ENCODE data around the gene IL4. TPM values are rescaled to one million over a fixed set of nuclear protein-coding genes. Genes with fewer than 3 reads are reported as not detected.
"Not testable (repeated sequence)": the region's sequence is repeated elsewhere in the genome, so short reads cannot be mapped to it uniquely, and the experiment has no call there.

Gene IL4
- total RNA-seq = not detected

DNA sequence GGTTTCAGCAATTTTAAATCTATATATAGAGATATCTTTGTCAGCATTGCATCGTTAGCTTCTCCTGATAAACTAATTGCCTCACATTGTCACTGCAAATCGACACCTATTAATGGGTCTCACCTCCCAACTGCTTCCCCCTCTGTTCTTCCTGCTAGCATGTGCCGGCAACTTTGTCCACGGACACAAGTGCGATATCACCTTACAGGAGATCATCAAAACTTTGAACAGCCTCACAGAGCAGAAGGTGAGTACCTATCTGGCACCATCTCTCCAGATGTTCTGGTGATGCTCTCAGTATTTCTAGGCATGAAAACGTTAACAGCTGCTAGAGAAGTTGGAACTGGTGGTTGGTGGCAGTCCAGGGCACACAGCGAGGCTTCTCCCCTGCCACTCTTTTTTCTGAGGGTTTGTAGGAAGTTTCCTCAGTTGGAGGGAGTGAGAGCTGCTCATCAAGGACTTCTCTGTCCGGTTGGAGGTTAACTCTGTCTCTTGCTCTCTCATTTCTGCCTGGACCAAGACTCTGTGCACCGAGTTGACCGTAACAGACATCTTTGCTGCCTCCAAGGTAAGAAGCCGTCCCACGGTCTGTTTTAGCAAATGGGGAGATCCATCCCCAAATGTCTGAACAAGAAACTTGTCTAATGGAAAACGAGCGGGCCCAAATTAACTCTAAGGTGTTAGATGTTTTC is at the start of gene IL4:
IL4 (plus strand) TSS at position 51 of the 692 bp plus-strand sequence; CDS start at position 113, 62 bp downstream.
- ATAC-seq (replicated peaks) = no peak

DNA sequence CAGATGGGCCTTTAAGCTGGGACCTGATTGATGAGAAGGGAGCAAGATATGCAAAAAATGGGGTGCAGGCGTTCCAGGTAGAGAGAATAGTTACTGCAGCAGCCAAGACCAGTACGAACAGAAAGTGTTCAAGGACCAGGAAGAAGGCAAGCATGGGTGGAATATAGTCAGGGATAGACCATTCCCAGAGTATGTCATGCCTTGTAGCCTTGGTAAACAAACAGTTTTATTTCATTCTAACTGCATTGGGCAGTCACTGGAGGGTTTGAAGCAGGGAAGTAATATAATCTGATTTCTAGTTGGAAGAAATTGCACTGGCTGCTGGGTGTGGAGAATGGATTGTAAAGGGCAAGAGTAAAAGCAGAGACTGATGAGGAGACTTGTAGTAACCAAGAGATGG is 46.3 kb upstream of the IL4 start:
- no peaks in the 10 kb centered on the region for H3K27me3 Mint-ChIP-seq
- H3K4me1 Mint-ChIP-seq = peaks cover 9% of the 10 kb centered on the region
- ATAC-seq (replicated peaks) = no peak
- no peak overlapping the region for H3K4me3 Mint-ChIP-seq
- H3K9me3 Mint-ChIP-seq = no peaks in the 10 kb centered on the region
- peaks cover 75% of the 10 kb centered on the region for H3K36me3 Mint-ChIP-seq (ENCODE audit: low read depth)
- H3K27ac Mint-ChIP-seq = no peak overlapping the region

More for the DNA sequence above, at the start of gene IL4:
- Mint-ChIP-seq H3K4me1 (no peaks in the 10 kb centered on the region), H3K4me3 (peak within 1 kb of the TSS; percentile 49), H3K9me3 (no peaks in the 10 kb centered on the region), H3K27ac (peak within 1 kb of the TSS; percentile 63), H3K27me3 (no peaks in the 10 kb centered on the region), H3K36me3 (ENCODE audit: low read depth) (no peaks in the 10 kb centered on the region)

DNA sequence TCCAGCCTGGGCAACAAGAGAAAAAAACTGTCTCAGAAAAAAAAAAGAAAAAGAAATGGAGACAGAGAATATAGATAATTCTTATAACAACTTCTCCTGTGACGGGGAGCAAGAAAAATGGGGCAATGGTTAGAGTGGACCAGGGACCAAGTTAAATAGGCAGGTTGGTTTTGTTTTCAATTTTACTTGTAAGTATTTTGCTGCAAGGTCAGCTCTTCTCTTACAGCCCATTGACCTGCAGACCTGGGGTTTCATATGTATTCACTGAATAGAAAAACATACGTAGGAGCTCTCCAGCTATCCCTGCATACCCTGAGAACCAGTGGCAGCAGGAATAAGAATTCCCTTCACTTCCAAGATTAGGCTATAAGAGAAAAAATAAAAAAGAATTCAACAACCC is 45.0 kb upstream of the IL4 start:
- no peak for ATAC-seq (replicated peaks)
- no peak overlapping the region for H3K27ac Mint-ChIP-seq
- no peak overlapping the region for H3K4me3 Mint-ChIP-seq
- no peaks in the 10 kb centered on the region for H3K9me3 Mint-ChIP-seq
- peaks cover 72% of the 10 kb centered on the region for H3K36me3 Mint-ChIP-seq (ENCODE audit: low read depth)
- H3K4me1 Mint-ChIP-seq = no peaks in the 10 kb centered on the region
- H3K27me3 Mint-ChIP-seq = no peaks in the 10 kb centered on the region

DNA sequence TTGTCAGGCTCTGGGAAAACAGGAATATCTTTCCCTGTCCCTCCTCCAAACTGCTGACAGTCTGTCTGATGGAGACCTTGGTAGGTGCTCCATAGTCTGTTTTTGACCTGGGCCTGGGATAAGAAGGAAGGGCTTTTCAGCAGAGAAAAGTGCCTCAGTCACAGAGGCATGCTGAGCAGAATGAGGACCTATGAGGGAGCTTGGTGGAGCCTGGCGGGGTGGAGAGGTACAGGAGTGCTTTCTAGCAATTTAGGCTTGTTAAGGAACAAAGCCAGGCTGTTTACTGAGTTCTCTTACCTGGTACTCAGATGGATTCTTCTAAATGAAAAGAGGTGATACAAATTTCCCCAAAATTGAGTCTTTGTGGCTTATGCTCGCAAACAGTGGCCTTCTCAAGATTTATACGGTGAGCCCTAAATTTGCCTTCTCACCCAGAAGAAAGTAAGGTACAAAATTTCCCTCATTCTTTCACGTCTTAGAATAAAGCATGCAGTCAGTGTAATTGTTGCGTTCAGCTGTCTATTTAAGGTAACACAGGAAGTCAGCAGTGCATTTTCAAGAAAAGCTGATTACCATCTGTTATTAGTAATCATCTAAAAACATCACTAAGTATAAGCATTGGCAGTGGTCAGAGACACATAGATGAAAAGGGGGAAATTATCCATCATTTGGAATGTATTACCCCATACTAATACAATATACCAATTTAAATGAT is 44.4 kb upstream of the IL4 start:
- Mint-ChIP-seq H3K27me3 (no peaks in the 10 kb centered on the region), H3K27ac (no peak overlapping the region), H3K4me3 (no peak overlapping the region), H3K4me1 (no peaks in the 10 kb centered on the region), H3K36me3 (ENCODE audit: low read depth) (peaks cover 72% of the 10 kb centered on the region), H3K9me3 (no peaks in the 10 kb centered on the region)
- no peak for ATAC-seq (replicated peaks)

DNA sequence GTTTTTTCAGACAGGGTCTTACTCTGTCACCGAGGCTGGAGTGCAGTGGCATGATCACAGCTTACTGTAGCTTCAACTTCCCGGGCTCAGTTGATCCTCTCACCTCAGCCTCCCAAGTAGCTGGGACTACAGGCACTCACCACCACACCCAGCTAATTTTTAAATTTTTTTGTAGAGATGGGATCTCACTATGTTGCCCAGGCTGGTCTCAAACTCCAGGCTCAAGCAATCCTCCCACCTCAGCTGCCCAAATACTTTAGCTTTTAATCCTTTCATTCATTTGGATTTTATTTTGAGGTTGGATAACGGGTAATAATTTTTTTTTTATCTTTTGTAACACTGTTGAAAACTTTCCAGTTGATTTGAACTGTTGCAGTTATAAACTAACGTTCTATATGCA is 40.2 kb upstream of the IL4 start:
- H3K27ac Mint-ChIP-seq; H3K9me3 Mint-ChIP-seq; H3K4me3 Mint-ChIP-seq; H3K27me3 Mint-ChIP-seq; ATAC-seq (replicated peaks): not testable (repeated sequence)
- peaks cover 10% of the 10 kb centered on the region for H3K4me1 Mint-ChIP-seq
- H3K36me3 Mint-ChIP-seq (ENCODE audit: low read depth) = peaks cover 92% of the 10 kb centered on the region

DNA sequence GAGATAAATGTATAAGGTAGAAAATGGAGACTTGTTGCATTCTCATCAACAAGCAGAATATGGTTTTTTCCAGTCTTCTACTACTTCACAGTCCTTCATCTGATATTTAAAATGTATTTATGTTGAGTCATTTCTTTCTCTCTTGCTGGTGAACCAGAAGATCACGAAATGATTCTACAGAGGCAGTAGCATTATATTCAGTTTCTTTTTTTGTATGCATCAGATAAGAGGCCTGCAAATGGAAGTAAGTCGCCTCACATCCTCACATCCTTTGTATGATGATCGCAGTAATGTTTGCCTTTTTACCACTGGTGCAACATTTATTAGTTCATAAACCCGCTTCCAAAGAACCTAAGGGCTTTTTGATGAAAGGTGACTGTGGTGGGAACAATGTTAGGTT is 37.9 kb upstream of the IL4 start:
- H3K27ac Mint-ChIP-seq = peak overlapping the region; percentile 61
- H3K4me1 Mint-ChIP-seq = peaks cover 23% of the 10 kb centered on the region
- peak; percentile 81 for ATAC-seq (replicated peaks)
- peak overlapping the region; percentile 51 for H3K4me3 Mint-ChIP-seq
- H3K9me3 Mint-ChIP-seq = no peaks in the 10 kb centered on the region
- H3K27me3 Mint-ChIP-seq = no peaks in the 10 kb centered on the region
- peaks cover 97% of the 10 kb centered on the region for H3K36me3 Mint-ChIP-seq (ENCODE audit: low read depth)

DNA sequence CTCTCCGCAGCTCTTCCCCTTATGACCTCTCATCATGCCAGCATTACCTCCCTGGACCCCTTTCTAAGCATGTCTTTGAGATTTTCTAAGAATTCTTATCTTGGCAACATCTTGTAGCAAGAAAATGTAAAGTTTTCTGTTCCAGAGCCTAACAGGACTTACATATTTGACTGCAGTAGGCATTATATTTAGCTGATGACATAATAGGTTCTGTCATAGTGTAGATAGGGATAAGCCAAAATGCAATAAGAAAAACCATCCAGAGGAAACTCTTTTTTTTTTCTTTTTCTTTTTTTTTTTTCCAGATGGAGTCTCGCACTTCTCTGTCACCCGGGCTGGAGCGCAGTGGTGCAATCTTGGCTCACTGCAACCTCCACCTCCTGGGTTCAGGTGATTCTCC is 36.5 kb upstream of the IL4 start:
- Mint-ChIP-seq H3K36me3 (ENCODE audit: low read depth) (peaks cover 97% of the 10 kb centered on the region), H3K27me3 (no peaks in the 10 kb centered on the region), H3K4me1 (peaks cover 33% of the 10 kb centered on the region), H3K27ac (no peak overlapping the region), H3K4me3 (no peak overlapping the region), H3K9me3 (no peaks in the 10 kb centered on the region)
- no peak for ATAC-seq (replicated peaks)

DNA sequence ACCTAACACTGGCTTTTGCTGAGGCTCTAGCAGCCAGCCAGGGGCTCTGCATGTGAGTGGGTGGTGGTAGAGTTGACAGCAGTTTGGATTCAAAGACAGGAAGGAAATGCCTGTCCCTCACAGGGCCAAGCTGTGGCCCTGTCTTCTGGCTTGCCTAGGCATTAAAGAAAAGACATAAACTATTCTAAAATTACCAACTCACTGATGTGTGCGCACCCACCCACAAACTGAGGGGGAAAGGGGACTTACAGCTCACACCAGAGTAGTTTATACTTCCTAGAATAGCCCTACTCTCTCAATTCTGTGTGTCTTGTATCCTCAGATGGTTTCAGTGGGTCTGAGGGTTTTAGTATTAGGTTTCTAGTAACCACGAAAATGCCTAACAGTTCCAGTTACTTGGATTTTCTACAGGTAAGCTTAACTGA is 34.1 kb upstream of the IL4 start:
- Mint-ChIP-seq H3K27ac (peak overlapping the region; percentile 87), H3K9me3 (no peaks in the 10 kb centered on the region), H3K4me1 (peaks cover 40% of the 10 kb centered on the region), H3K27me3 (no peaks in the 10 kb centered on the region), H3K4me3 (peak overlapping the region; percentile 56), H3K36me3 (ENCODE audit: low read depth) (peaks cover 88% of the 10 kb centered on the region)
- peak; percentile 51 for ATAC-seq (replicated peaks)

DNA sequence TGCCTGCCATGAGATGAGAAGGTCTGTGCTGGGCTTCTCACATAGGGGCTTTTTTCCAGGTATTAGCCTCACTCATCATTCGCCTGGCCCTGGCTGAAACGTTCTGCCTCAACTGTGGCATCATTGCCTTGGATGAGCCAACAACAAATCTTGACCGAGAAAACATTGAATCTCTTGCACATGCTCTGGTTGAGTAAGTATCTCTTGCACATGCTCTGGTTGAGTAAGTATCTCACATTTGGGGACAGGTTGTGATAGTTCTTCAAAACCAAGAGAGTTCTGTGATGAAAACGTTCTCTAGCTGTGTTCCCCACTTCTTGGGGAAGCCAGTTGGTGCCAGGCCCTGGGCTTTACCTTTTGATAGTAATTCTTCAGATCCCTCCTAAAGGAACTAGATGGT is 33.2 kb upstream of the IL4 start:
- peak overlapping the region; percentile 87 for H3K27ac Mint-ChIP-seq
- peak; percentile 21 for ATAC-seq (replicated peaks)
- peaks cover 79% of the 10 kb centered on the region for H3K36me3 Mint-ChIP-seq (ENCODE audit: low read depth)
- peaks cover 41% of the 10 kb centered on the region for H3K4me1 Mint-ChIP-seq
- H3K4me3 Mint-ChIP-seq = peak overlapping the region; percentile 56
- no peaks in the 10 kb centered on the region for H3K27me3 Mint-ChIP-seq
- peaks cover 7% of the 10 kb centered on the region for H3K9me3 Mint-ChIP-seq

DNA sequence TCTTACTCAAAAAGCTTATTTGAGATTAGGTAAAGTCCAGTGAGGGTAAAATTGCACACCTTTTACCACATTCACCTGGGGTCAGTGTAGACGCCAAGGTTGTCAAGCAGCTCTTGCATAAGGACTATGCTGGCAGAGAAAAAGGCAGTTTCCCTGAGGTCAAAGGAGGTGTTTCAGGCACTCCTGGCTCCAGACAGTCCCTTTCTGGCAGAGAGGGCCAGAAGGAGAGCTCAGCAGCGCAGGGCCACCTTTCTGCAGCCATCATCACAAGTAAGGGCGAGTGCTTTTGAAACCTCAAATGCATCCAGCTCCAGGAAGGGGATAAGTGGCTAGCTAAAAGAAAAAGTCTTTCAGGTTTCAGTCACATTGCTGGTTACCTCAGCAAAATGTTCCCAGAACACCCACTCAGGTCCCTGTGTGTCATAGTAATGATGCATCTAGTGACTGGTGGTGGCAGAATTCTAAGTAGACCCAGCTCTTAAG is 32.5 kb upstream of the IL4 start:
- ATAC-seq (replicated peaks) = peak; percentile 85
- Mint-ChIP-seq H3K9me3 (peaks cover 7% of the 10 kb centered on the region), H3K36me3 (ENCODE audit: low read depth) (peaks cover 72% of the 10 kb centered on the region), H3K4me1 (peaks cover 37% of the 10 kb centered on the region), H3K4me3 (peak overlapping the region; percentile 56), H3K27ac (peak overlapping the region; percentile 87), H3K27me3 (no peaks in the 10 kb centered on the region)

DNA sequence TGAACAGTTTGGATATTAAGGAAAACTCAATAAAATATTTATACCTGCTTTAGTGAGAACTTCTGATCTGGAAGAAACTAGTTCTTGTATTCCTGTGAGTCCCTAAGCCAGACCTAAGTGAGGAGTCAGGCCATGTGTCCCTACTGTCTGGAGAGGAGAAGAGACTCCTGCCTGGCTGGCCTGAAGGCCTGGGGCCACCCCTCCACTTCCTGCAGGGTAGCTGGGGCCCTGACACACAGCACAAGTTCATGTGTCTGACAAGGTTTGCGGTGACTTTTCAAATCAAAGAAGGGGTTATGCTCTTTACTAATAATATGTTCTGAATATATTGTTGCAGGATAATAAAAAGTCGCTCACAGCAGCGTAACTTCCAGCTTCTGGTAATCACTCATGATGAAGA is 31.9 kb upstream of the IL4 start:
- peaks cover 67% of the 10 kb centered on the region for H3K36me3 Mint-ChIP-seq (ENCODE audit: low read depth)

DNA sequence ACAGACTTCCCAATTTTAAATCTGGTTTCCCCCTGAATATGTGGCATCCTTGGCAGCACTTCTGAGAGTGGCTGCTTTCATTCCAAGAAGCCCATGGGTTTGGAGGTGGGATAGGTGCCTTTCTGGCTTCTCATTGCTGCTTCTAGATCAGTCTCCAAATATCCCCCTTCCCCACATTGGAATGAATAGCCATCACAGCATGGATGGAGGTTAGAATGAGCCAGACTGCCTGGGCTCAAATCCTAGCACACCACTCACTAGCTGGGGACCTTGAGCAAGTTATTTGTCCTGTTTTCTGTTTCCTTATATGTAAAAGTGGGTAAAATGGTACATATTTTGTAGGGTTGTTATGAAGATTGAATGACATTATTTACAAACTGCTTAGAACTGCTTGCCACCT is 29.6 kb upstream of the IL4 start:
- H3K27ac Mint-ChIP-seq = no peak overlapping the region
- ATAC-seq (replicated peaks) = no peak
- peaks cover 36% of the 10 kb centered on the region for H3K4me1 Mint-ChIP-seq
- no peak overlapping the region for H3K4me3 Mint-ChIP-seq
- H3K36me3 Mint-ChIP-seq (ENCODE audit: low read depth) = peaks cover 43% of the 10 kb centered on the region
- H3K9me3 Mint-ChIP-seq = peaks cover 15% of the 10 kb centered on the region
- peaks cover 5% of the 10 kb centered on the region for H3K27me3 Mint-ChIP-seq

More for the DNA sequence above, 31.9 kb upstream of the IL4 start:
- Mint-ChIP-seq H3K4me3 (peak overlapping the region; percentile 56), H3K27me3 (no peaks in the 10 kb centered on the region), H3K27ac (peak overlapping the region; percentile 87), H3K4me1 (peaks cover 36% of the 10 kb centered on the region), H3K9me3 (peaks cover 7% of the 10 kb centered on the region)
- peak; percentile 48 for ATAC-seq (replicated peaks)

DNA sequence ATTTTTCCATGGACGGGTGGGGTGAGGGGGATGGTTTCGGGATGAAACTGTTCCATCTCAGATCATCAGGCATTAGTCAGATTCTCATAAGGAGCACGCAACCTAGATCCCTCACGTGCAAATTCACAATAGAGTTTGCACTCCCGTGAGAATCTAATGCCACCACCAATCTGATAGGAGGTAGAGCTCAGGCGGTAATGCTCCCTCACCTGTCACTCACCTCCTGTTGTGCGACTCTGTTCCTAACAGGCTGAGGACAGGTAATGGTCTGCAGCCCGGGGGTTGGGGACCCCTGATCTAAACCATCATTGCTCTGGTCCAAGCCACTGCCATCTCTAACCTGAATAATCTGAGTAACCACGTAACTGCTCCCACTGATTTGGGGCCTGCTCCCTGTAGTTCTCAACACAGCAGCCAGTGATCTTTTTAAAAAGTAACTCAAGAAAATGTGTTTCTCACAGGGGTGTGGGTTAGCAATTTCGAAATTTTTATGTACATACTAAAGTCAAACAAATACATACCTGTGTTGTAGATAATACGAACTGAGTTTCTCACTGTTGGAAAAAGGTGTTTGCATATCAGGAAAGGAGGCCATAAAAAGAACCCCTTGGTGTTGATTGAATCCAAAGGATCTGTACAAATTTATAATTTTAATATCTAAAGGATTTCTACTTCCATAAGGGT is 27.1 kb upstream of the IL4 start:
- peaks cover 15% of the 10 kb centered on the region for H3K9me3 Mint-ChIP-seq
- ATAC-seq (replicated peaks) = no peak

DNA sequence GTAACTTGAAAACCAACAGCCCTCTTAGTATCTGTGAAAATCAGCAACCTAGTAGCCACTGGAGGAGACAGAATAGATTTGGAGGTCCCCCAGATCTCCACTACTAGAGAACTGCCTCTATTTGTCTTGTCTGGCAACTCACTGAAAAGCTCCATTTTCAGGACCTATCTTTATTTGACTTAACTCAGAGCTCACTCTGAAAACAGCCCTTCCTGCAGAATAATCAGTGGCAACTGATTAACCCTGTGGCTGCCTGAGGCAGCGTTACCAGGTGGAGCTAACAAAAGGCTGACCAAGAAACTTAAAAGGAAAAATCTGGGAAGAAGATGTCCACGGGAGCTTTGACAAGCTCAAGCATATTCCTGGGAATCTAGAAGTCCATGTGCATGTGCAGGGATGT is 26.3 kb upstream of the IL4 start:
- Mint-ChIP-seq H3K27ac (no peak overlapping the region), H3K36me3 (ENCODE audit: low read depth) (peaks cover 10% of the 10 kb centered on the region), H3K4me3 (no peak overlapping the region), H3K9me3 (peaks cover 15% of the 10 kb centered on the region), H3K4me1 (peaks cover 13% of the 10 kb centered on the region), H3K27me3 (peaks cover 5% of the 10 kb centered on the region)
- no peak for ATAC-seq (replicated peaks)

More for the DNA sequence above, 27.1 kb upstream of the IL4 start:
- H3K27me3 Mint-ChIP-seq = peaks cover 5% of the 10 kb centered on the region
- no peak overlapping the region for H3K27ac Mint-ChIP-seq
- no peak overlapping the region for H3K4me3 Mint-ChIP-seq
- peaks cover 15% of the 10 kb centered on the region for H3K4me1 Mint-ChIP-seq
- H3K36me3 Mint-ChIP-seq (ENCODE audit: low read depth) = peaks cover 18% of the 10 kb centered on the region
